GM20431 (cell line): Measurements from ENCODE around the gene SLC38A11.
"Not testable (repeated sequence)": the region's sequence is repeated elsewhere in the genome, so short reads cannot be mapped to it uniquely, and the experiment has no call there.

Experiments
- in situ Hi-C: fragments of 300-500 bp; cut with MseI, MboI; formaldehyde crosslinking; loops from one replicate; pipeline ENCODE4 v1.15.0; 2020; ENCODE audit warnings: low sequenced_read_pairs; ENCODE audit not compliant: unreplicated experiment

Gene SLC38A11, protein sequence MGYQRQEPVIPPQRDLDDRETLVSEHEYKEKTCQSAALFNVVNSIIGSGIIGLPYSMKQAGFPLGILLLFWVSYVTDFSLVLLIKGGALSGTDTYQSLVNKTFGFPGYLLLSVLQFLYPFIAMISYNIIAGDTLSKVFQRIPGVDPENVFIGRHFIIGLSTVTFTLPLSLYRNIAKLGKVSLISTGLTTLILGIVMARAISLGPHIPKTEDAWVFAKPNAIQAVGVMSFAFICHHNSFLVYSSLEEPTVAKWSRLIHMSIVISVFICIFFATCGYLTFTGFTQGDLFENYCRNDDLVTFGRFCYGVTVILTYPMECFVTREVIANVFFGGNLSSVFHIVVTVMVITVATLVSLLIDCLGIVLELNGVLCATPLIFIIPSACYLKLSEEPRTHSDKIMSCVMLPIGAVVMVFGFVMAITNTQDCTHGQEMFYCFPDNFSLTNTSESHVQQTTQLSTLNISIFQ

DNA sequence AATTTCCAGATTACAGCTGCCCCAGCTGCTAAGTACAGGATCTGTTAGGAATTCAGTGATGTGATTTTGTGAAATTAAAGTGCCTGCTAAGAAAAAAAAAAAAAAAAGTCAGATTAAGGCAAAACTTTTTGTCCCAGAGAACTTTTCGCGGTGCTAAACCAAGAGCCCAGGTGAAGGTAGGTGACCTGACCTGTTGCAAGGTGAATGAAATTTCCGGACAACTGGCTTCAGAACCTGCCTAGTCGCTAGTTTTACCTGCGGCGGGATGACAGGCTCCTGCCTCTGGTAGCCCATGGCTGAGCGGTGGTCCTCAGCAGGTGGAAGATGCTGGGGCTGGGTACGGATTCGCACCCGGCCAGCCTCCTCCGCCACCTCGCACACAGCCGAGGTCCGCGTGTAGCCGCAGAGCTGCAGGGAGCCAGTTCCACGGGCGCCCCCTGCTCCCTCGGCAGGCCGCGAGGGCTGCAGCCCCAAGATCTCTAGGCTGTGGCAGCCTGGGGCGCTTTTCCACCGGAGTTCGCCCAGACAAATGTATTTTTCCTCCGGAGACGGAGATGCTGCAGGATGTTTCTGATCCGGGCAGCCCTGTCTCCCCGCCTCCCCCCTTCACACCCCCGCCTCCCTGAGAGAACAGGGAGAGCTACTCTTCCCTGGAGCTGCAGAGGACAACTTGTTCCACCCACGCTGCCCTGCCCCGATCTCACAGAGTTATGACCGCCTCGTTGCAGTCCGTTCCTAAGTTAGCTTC is at the start of gene SLC38A11:
Gene SLC38A11, minus strand, starts transcription at position 572 of the 748 bp plus-strand sequence. Its CDS starts 278 bp downstream, at position 294.
- in situ Hi-C loops: no loop called here

DNA sequence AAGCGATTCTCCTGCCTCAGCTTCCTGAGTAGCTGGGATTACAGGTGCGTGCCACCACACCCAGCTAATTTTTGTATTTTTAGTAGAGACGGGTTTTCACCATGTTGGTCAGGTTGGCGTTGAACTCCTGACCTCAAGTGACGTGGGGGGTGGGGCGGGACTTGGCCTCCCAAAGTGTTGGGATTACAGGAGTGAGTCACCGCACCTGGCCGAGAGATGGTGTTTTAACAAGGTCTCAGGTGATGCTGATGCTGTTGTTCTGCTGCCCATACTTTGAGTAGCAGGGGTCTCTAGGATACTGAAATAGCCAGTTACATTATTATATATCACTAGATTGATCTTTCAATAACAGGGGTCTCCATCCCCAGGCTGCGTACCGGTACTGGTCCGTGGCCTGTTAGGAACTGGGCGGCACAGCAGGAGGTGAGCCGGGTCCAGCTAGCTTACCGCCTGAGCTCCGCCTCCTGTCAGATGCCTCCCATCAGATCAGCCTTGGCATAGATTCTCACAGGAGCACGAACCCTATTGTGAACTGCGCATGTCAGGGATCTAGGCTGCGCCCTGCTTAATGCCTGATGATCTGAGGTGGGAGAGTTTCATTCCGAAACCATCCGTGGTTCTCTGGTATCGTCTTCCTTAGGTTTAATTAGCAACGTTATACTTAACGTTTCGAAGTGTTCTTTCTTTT is 48.3 kb upstream of the SLC38A11 start:
- in situ Hi-C loops: no loop called here

DNA sequence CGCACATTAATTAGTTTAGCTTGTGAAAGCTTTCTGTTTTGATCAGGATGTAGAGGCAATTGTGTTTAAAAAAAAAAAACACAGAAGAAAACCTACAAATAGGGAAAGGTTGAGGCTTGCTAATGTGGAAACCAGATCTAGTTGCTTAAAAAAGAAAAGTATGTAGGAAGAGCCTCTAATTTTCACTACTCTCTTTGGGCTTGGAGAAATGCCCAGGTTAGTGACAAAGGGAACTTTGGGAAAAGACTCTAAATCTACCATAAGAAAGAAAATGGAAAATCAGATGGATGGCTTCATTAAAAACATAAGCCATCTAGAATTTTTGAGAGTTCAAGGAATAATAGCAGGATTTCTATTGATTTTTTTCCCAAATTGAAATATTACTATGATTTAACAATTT is 47.3 kb upstream of the SLC38A11 start:
- in situ Hi-C loops: no loop called here

DNA sequence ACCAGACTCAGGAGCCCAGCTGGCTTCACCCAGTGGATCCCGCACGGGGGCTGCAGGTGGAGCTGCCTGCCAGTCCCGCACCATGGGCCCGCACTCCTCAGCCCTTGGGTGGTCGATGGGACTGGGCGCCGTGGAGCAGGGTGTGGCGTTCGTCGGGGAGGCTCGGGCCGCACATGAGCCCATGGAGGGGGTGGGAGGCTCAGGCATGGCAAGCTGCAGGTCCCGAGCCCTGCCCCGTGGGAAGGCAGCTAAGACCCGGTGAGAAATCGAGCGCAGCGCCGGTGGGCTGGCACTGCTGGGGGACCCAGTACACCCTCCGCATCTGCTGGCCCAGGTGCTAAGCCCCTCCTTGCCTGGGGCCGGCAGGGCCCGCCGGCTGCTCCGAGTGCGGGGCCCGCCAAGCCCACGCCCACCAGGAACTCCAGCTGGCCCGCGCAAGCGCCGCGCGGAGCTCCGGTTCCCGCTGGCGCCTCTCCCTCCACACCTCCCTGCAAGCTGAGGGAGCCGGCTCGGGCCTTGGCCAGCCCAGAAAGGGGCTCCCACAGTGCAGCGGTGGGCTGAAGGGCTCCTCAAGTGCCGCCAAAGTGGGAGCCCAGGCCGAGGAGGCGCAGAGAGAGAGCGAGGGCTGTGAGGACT is 39.5 kb upstream of the SLC38A11 start:
- in situ Hi-C loops: not testable (repeated sequence)

DNA sequence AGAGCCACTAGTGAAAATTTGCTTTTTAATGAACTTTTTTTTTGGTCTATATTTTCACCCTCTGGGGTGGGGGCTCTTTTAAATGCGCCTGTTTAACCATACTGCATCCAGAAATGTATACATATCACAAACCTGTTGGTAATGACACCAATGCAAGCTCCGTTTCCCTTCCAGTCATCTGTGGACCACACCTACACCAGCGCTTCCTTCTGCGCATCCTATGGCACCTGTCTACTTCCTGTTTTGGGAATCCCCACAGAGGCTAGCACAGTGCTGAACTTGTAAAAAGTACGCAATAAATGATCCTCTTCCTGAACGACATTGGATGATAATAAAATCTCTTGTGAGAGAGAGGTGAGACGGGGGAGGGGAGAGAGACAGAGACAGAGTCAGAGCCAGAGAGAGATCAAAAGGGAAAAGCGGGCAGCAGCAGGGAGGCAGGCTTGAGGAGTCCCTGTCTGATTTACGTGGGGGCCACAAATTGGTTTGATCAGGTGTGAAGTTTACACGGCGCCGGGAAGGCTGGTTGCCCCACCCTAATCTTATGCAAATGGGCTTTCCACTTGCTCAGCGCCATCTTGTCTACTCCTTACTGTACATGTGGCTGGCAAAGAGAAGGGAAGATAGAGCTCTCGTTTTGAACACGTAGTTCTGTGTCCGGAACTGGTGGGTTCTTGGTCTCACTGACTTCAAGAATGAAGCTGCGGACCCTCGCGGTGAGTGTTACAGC is 38.1 kb upstream of the SLC38A11 start:
- in situ Hi-C loops: no loop called here

DNA sequence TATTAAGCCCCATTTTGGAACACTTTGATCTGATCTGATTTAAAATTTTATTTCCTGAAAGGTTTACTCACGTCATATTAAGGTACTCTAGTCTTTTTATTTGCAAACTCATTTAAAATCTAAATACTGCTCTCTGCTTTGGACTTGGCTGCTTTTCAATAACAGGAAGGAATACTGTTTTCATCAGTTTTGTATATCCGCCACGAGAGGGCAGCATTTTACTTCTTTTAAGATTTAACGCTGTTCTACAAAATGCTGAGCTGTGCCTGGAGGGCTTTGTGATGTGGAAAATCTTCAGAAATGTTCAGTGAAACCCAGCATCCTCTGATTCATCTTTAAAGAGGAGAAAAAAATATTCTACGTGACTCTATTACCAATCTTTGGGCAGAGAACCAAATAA is 37.5 kb upstream of the SLC38A11 start:
- in situ Hi-C loops: no loop called here

DNA sequence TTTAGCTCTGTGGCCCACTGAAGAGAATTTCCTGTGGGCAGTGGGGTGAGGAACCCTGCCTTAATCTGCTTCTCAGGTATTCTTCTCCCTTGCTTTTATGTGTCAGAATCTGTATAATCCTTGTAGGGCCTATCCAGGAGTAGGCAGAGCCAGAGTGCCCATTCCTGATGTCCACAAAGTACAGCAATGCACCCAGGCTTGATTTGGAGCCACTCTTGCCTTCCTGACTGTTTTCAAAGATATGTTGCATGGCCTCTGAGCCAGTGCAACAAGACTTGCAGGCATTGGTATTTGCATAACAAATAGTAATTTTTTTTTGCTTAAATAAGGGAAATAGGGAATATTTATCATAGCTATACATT is 36.7 kb upstream of the SLC38A11 start:
- in situ Hi-C loops: not testable (repeated sequence)

DNA sequence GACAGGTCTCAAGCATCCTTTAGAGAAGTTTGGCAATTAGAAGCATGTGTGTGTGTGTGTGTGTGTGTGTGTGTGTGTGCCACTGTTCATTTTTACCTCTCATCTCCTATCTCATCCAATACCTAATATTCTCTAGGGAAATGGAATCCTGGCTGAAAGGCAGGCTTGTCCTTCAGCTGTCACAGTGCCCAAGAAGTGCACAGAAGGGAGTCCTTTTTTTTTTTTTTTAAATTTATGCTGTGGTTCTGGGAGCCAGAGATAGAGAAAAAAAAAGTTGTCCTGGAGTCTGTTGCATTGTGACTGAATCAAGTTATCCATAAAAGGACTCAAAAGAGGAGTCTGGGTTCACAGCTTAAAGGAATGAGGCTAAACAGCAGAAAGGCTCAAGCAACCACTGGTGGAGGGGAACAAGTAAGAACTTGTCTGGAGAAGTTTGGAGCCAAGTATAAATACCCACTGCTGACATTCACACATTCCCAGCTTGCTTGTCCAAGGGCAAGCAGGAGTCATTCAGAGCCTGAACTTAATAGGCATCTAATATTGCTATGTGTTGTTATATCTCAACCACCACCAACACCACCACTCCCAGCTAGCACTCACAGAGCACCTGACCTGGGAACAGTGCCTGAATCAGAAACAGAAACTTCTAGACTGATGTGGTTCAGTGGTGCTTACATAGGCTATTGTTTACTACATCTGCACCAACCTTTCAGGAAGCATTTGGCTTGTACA is 36.2 kb upstream of the SLC38A11 start:
- in situ Hi-C loops: not testable (repeated sequence)

DNA sequence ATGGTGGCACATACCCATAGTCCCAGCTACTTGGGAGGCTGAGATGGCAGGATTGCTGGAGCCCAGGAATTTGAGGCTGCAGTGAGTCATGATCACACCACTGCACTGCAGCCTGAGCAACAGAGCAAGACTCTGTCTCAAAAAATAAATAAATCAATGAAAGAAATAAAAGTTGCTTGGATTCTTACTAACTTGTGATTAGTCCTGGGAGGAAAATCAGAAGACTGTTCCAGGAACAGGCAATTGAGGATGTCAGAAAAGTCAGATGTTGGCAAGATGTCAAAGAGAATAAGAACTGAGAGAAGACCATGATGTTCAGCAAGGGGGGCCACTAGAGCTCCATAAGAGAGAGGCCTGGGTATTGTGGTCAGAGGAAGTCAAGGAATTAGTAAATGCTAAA is 35.6 kb upstream of the SLC38A11 start:
- in situ Hi-C loops: not testable (repeated sequence)

DNA sequence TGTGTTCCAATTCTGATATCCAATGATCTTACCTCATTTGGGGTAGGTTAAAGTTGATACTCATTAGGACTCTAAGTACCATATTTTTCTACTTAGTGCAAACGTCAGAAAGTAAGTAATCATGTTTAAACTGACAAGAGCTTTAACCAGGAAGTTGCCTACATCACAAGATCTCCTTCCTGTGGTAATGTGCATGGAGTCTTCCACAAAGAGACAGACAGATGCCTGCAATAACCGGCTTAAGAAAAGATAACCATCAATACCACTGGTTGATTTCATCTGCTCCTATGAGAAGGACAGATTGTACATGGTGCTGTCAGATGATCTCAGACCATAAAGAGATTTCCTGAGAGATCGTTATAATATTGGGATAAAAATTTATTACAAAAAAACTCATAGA is 33.5 kb upstream of the SLC38A11 start:
- in situ Hi-C loops: not testable (repeated sequence)

DNA sequence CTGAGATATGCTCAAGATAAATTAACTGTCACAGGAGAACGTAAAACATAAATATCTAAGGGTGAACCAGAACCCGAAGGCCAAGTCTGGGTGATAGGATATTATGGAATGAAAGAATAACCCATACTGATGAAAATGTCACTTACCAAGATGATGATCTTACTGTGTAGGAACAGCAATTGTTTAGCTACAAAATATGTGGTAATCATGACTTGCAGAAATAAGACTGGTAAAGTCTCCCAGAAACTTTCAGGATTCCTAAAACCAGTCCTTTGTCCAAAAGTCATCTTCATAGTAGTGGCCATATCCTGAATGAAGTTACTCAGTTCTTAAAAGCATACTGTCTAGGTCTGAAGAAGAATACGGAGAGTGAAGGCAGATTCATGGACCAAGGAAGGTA is 30.7 kb upstream of the SLC38A11 start:
- in situ Hi-C loops: not testable (repeated sequence)

DNA sequence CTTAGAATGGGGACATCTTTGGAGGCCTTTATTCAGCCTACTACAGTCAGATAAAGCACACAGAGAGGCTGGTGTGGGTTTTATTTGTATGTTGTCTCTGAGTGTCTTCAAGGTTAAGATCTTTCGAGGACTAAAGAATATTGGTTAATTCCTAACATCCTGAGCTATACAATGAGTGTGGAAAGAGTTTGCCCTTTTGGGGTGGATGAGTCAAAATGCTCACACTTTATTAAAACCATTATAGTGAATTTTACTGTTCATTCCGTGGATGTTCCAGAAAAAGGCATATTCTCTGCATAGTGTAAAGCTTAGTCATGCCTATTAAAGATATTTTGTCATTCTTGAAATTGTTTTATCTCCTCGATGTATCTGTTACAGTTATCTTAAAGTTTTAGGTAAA is 29.1 kb upstream of the SLC38A11 start:
- in situ Hi-C loops: no loop called here

DNA sequence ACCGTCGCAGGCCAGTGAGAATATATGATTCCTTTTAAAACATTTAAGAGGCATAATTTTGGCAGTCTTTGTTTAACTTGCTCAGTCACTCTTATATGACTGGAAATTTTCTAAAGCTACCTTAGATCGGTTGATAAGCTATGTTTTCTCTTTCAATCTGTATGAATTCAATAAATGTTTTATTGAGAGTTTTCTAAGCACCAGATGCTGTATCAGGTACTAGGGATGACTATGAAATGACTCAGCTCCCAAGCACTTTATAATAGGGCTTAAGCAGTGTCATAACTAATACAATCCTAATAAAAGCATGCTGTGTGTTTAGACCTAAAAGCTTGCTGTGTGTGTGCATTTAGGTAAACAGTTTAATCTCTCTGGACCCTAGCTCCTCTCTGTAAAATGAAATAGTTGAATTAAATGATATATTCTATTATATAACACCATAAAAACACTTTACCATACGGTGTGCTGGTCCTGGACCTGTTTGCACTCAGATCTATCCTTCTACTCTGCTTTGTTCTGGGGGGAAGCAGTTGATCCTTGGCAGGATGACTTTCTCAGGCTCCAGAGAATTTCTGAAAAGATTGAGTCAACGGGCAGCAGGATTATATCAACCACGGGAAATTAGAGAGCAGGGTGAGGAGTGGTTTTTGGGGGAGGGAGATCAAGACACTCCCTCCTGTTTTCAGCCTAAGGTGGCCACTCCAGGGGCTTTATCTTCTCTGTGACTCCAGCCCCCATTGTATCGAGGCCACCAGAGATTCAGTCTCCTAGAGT is 26.1 kb upstream of the SLC38A11 start:
- in situ Hi-C loops: no loop called here

DNA sequence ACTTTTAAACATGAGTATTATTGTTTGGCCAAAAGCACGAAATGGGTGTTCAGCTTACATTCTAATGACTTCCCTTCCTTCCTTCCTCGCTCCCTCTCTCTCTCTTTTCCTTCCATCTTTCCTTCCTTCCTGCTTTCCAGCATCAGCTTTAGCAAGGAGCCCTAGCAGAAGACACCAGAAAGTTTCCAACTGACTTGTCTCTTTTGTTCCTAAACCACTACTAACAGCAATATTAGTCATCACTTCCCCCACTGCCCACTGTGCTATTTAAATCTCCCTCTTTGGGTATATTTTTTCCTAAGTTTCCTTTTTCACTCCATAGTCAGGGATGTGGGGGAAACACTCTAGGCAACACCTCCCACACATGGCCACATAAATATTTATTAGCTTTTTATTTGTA is 25.4 kb upstream of the SLC38A11 start:
- in situ Hi-C loops: not testable (repeated sequence)

DNA sequence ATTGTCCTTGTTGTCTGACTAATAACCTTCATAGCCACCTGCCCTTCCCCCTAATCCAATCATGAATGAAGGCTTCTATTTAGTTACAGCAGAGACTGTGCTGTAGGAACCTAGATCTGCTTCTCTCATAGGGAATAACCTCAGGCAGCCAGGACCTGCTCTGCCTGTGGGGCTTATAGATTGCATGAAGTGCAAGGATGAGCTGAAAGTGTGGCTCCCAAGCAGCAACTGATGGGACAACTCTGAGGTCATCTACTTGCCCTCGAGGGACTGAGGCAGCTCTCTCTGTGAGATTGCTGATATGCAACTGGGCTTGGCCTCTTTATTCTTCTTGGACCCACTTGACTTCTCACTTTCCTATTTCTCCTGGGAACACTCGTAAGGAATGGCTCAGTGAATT is 23.8 kb upstream of the SLC38A11 start:
- in situ Hi-C loops: no loop called here

DNA sequence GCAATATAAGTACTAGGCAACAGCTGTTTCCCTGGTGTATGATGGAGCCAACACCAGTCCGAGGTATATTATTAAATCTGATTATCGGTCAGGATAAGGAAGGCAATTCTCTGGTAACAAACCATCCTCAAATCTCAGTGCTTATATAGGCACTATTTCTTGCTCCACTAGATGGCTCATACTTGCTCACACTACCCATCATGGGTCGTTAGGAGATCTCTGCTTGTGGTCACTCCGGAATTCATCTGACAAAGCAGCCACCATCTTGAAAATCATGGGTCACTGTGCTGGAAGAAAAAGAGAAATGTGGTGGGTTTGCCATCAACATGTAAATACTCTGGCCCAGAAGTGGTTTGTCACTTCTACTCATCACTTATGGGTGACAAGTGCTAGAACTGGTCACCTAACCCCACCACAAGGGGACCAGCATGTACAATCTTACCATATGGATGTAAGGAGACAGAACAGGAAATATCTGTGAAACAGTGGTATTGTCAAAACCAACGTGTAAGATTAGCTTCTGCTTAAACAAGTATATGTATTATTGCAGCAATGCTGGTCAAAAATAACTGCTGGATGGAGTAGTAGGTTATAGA is 21.6 kb upstream of the SLC38A11 start:
- in situ Hi-C loops: not testable (repeated sequence)

DNA sequence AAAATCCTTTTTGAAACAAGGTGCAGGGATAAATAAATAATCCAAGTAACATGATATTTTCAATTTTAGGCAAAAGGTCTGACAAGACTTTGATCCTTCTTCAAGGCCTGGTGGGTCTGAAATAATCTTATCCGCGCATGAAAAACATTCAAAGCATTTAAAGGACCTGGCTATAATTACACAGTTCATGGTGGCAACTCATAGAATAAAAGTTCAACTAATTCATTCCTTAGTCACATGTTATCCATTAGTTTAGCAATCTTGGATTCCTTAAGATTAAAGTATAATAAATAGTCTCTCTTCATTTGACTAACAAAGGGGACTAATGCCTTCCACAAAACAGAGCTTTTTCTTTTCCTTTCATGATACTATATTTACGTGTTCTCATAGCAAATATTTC is 21.0 kb upstream of the SLC38A11 start:
- in situ Hi-C loops: no loop called here

DNA sequence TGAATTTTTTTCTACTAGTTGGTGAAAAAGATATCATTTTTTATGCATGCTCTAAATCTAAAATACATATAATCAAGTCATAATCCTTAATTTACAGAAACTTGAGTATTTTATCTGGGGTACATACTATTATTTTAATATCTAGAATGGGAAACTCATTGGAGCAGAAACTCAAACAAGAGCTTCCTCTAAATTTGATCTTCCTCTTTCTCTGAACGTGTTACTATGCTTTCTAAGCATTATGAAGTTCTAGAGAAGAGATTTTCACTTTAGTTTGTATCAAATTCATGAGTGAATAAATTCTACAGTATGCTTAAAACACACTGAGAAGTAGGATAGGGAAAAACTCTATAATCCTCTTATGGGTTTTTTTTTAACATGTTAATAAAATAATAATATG is 20.6 kb upstream of the SLC38A11 start:
- in situ Hi-C loops: no loop called here
